ENCODE measurements around the gene CDH4. TPM values are rescaled to one million over a fixed set of nuclear protein-coding genes. Genes with fewer than 3 reads are reported as not detected.

CDH4 gene
- total RNA-seq, 4 donors from 2014 or later, result 0.13 to 0.38 (median 0.21) TPM; not detected in 1

DNA sequence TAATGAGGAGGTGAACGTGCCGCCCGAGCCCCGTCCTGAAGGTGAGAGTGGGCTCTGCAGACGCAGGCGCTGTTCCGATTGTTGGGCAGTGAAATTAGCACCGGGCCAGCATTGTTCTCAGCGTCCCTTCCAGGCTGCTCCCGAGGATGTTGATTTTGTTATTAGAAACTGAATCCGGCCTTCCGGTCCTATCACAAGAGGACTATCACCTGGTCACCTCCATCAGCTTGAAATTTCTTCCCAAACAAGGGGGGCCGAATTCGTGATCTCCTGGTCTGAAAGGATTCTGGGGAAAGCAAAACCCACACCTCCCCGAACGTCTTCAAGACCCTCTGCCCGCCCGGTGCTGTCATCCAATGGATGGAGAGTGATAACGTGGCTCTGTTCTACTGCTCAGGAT is 627.6 kb downstream of the CDH4 start:
- no peak overlapping the region for H3K4me3 ChIP-seq
- TF ChIP-seq, protein P1, sequence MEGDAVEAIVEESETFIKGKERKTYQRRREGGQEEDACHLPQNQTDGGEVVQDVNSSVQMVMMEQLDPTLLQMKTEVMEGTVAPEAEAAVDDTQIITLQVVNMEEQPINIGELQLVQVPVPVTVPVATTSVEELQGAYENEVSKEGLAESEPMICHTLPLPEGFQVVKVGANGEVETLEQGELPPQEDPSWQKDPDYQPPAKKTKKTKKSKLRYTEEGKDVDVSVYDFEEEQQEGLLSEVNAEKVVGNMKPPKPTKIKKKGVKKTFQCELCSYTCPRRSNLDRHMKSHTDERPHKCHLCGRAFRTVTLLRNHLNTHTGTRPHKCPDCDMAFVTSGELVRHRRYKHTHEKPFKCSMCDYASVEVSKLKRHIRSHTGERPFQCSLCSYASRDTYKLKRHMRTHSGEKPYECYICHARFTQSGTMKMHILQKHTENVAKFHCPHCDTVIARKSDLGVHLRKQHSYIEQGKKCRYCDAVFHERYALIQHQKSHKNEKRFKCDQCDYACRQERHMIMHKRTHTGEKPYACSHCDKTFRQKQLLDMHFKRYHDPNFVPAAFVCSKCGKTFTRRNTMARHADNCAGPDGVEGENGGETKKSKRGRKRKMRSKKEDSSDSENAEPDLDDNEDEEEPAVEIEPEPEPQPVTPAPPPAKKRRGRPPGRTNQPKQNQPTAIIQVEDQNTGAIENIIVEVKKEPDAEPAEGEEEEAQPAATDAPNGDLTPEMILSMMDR (IDR thresholded peaks at IDR 0.05), result no peak
- no peak for TF ChIP-seq POLR2A (IDR thresholded peaks at IDR 0.05)
- H3K4me1 ChIP-seq, result peaks cover 0 to 1% (median 0%) of the 10 kb centered on the region in 3 donors
- intact Hi-C loops (cut with DNase I), result no loop called here
- H3K27me3 ChIP-seq, result peaks cover 0 to 70% (median 0%) of the 10 kb centered on the region in 4 donors
- H3K36me3 ChIP-seq, result no peaks in the 10 kb centered on the region
- 87 to 98% methylated on average over 8 to 17 of the region's 19 CpGs for WGBS, 2 donors
- no peak overlapping the region for H3K27ac ChIP-seq
- H3K9me3 ChIP-seq, result no peaks in the 10 kb centered on the region
- DNase-seq, result no peak

GRCh38 chr20:61880706-61881105 is 628.6 kb downstream of the CDH4 start:
- TF ChIP-seq, protein P1 (IDR thresholded peaks at IDR 0.05), result no peak
- TF ChIP-seq POLR2A (IDR thresholded peaks at IDR 0.05), result no peak
- intact Hi-C loops (cut with DNase I), result no loop called here
- Histone ChIP-seq H3K4me3 (no peak overlapping the region), H3K4me1 (no peaks in the 10 kb centered on the region), H3K27ac (no peak overlapping the region), H3K9me3 (no peaks in the 10 kb centered on the region), H3K36me3 (no peaks in the 10 kb centered on the region), H3K27me3 (peaks cover 0 to 70% (median 0%) of the 10 kb centered on the region in 4 donors)
- no peak for DNase-seq
- 90% methylated on average over 7 of the region's 8 CpGs; no CpG with 5 or more reads in 1 of the 2 donors for WGBS, 2 donors

DNA sequence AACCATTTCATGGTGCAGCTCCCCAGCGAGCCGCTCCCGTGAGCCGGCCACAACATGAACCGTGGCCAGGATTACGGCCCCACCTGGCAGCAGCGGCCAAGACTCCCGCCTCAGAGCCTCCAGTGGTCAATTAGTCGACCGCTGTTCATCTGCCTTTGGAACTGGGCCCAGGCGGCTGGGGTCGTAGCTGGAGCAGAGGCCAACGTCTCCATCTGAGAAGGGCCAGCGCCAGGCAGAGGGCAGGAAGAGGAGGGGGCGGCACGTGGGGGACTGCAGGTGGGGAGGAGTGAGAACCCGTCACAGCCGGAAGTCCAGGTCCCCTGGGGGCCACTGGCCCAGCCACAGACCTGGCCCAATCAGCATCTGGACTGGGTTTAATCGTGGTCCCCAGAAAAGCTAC is 629.4 kb downstream of the CDH4 start:
- intact Hi-C loops (cut with DNase I), result no loop called here
- no peaks in the 10 kb centered on the region for H3K36me3 ChIP-seq
- H3K4me3 ChIP-seq, result no peak overlapping the region
- 46 to 69% methylated on average over 4 to 12 of the region's 19 CpGs for WGBS, 2 donors
- no peak overlapping the region for H3K27ac ChIP-seq
- H3K4me1 ChIP-seq, result no peaks in the 10 kb centered on the region
- no peak for TF ChIP-seq POLR2A (IDR thresholded peaks at IDR 0.05)
- TF ChIP-seq, protein P1 (IDR thresholded peaks at IDR 0.05), result no peak
- H3K27me3 ChIP-seq, result peaks cover 0 to 66% (median 0%) of the 10 kb centered on the region in 4 donors
- DNase-seq, result no peak
- H3K9me3 ChIP-seq, result no peaks in the 10 kb centered on the region

DNA sequence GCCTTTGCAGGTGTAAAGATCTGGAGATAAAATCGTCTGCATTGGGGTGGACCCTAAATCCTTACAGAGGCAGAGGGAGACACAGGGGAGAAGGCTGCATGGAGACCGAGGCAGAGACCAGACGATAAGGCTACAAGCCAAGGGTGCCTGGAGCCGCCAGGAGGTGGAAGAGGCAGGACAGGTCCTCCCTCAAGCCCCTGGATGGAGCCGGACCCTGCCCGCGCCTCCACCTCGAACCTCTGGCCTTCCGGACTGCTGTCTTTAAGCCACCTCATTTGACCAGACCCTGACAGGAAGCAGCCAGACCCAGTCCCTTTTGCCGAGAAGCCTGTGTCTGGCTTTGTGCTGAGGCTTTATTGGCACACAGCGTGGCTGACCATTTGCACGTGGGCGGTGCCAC is 629.8 kb downstream of the CDH4 start:
- 80 to 85% methylated on average over 8 to 10 of the region's 13 CpGs for WGBS, 2 donors
- no peaks in the 10 kb centered on the region for H3K4me1 ChIP-seq
- no peaks in the 10 kb centered on the region for H3K36me3 ChIP-seq
- peaks cover 0 to 62% (median 0%) of the 10 kb centered on the region in 4 donors for H3K27me3 ChIP-seq
- H3K27ac ChIP-seq, result no peak overlapping the region
- intact Hi-C loops (cut with DNase I), result no loop called here
- H3K9me3 ChIP-seq, result no peaks in the 10 kb centered on the region
- no peak for DNase-seq
- no peak overlapping the region for H3K4me3 ChIP-seq
- TF ChIP-seq POLR2A (IDR thresholded peaks at IDR 0.05), result no peak
- TF ChIP-seq, protein P1 (IDR thresholded peaks at IDR 0.05), result no peak

- H3K36me3 ChIP-seq, result no peaks in the 10 kb centered on the region
- H3K4me1 ChIP-seq, result no peaks in the 10 kb centered on the region
- no peaks in the 10 kb centered on the region for H3K9me3 ChIP-seq
- WGBS, 2 donors, result 41 to 42% methylated on average over 23 to 27 of the region's 32 CpGs
- TF ChIP-seq POLR2A (IDR thresholded peaks at IDR 0.05), result no peak
- TF ChIP-seq, protein P1 (IDR thresholded peaks at IDR 0.05), result no peak
- H3K27me3 ChIP-seq, result peaks cover 0 to 55% (median 0%) of the 10 kb centered on the region in 4 donors
- intact Hi-C loops (cut with DNase I), result no loop called here
- H3K27ac ChIP-seq, result no peak overlapping the region
- DNase-seq, result no peak
- no peak overlapping the region for H3K4me3 ChIP-seq
Measured at GRCh38 chr20:61882716-61883615, 630.9 kb downstream of the CDH4 start.
